HEK293 (cell line): ENCODE results near the gene ATP8B4.

Experiments used
- CTCF ChIA-PET: fragments of 350-600 bp; formaldehyde crosslinking; extraction: SDS; loops from one replicate; lab custom pipeline; 2021; ENCODE audit warnings: antibody characterized with exemption; lab: Yijun Ruan, JAX
- POLR2A ChIA-PET: fragments of 300-600 bp; formaldehyde crosslinking; extraction: SDS; loops from one replicate; lab custom pipeline; 2020; ENCODE audit warnings: antibody characterized with exemption, inconsistent platforms; lab: Yijun Ruan, JAX
- H3K27ac ChIP-seq: fragments of 200-500 bp; sonication (Bioruptor generic); 2 replicates; pipeline ENCODE4 v1.5.1; 2014; ENCODE audit warnings: low read depth, low read length, control low read depth, inconsistent platforms; ENCODE audit errors: extremely low read depth
- H3K36me3 ChIP-seq, 2 experiments: fragments of 200-500 bp in 1 of 2; sonication (Bioruptor generic) in 1 of 2; 1 replicate in 1 of 2; 2 replicates in 1 of 2; pipeline ENCODE4 v1.5.1; 2014 to 2017; ENCODE audit warnings: inconsistent platforms in 2 of 2, low read length in 2 of 2; ENCODE audit not compliant: control insufficient read depth in 2 of 2, insufficient read depth in 1 of 2
- H3K4me1 ChIP-seq: fragments of 200-500 bp; sonication (Bioruptor generic); 2 replicates; pipeline ENCODE4 v1.5.1; 2014; ENCODE audit warnings: mild to moderate bottlenecking, low read length, inconsistent platforms; ENCODE audit not compliant: control insufficient read depth, insufficient read depth
- H3K4me3 ChIP-seq: 2 replicates; pipeline ENCODE4 v1.5.1; 2011; ENCODE audit warnings: low read depth, mild to moderate bottlenecking, control low read depth, low read length, moderate library complexity
- H3K9me3 ChIP-seq: fragments of 200-500 bp; sonication (Bioruptor generic); 2 replicates; pipeline ENCODE4 v1.5.1; 2014; ENCODE audit warnings: low read depth, low read length, inconsistent platforms; ENCODE audit not compliant: control insufficient read depth, insufficient read depth
- MEIS1 ChIP-seq: sonication (generic); formaldehyde crosslinking; IDR thresholded peaks from 2 replicates; pipeline ENCODE4 v1.8.1; 2022; ENCODE audit warnings: missing genetic modification reagents, mild to moderate bottlenecking, borderline replicate concordance
- ZBTB20 ChIP-seq: fragments of 450-650 bp; formaldehyde crosslinking; IDR thresholded peaks from 2 replicates; pipeline ENCODE4 v1.5.1; 2016; ENCODE audit warnings: missing biosample characterization, missing genetic modification characterization
- ZNF138 ChIP-seq: fragments of 450-650 bp; formaldehyde crosslinking; IDR thresholded peaks from 2 replicates; pipeline ENCODE4 v1.5.1; 2016; ENCODE audit warnings: missing biosample characterization, missing genetic modification characterization, borderline replicate concordance
- ZNF23 ChIP-seq: fragments of 450-650 bp; formaldehyde crosslinking; IDR thresholded peaks from 2 replicates; pipeline ENCODE4 v1.5.1; 2016; ENCODE audit warnings: missing biosample characterization, missing genetic modification characterization, borderline replicate concordance
- ZNF248 ChIP-seq: fragments of 450-650 bp; formaldehyde crosslinking; IDR thresholded peaks from 2 replicates; pipeline ENCODE4 v1.5.1; 2017; ENCODE audit warnings: missing biosample characterization, missing genetic modification characterization
- ZNF274 ChIP-seq, 2 experiments: fragments of 200-500 bp in 1 of 2; fragments of 450-650 bp in 1 of 2; sonication (Bioruptor generic) in 1 of 2; formaldehyde crosslinking in 1 of 2; IDR thresholded peaks; 2 replicates each; pipeline versions ENCODE4 v1.5.1 to v1.6.1; 2014 to 2016; ENCODE audit warnings: borderline replicate concordance in 1 of 2, inconsistent platforms in 1 of 2, low read length in 1 of 2, missing biosample characterization in 1 of 2, missing genetic modification characterization in 1 of 2
- ZNF350 ChIP-seq: fragments of 450-650 bp; formaldehyde crosslinking; IDR thresholded peaks from 2 replicates; pipeline ENCODE4 v1.5.0; 2017; ENCODE audit warnings: missing biosample characterization, mild to moderate bottlenecking, missing genetic modification characterization
- ZNF555 ChIP-seq: fragments of 450-650 bp; formaldehyde crosslinking; conservative IDR thresholded peaks from 2 replicates; pipeline ENCODE4 v1.5.1; 2017; ENCODE audit warnings: missing biosample characterization, mild to moderate bottlenecking, missing genetic modification characterization, inconsistent platforms
- ZNF585B ChIP-seq: fragments of 450-650 bp; formaldehyde crosslinking; IDR thresholded peaks from 2 replicates; pipeline ENCODE4 v1.5.1; 2016; ENCODE audit warnings: missing biosample characterization, missing genetic modification characterization
- ZNF610 ChIP-seq: fragments of 450-650 bp; formaldehyde crosslinking; IDR thresholded peaks from 2 replicates; pipeline ENCODE4 v1.5.1; 2016; ENCODE audit warnings: missing biosample characterization, missing genetic modification characterization, borderline replicate concordance
- ZNF670 ChIP-seq: fragments of 450-650 bp; formaldehyde crosslinking; IDR thresholded peaks from 2 replicates; pipeline ENCODE4 v1.5.1; 2016; ENCODE audit warnings: missing biosample characterization, missing genetic modification characterization, low read depth
- ZNF777 ChIP-seq: fragments of 450-650 bp; formaldehyde crosslinking; IDR thresholded peaks from 2 replicates; pipeline ENCODE4 v1.5.1; 2017; ENCODE audit warnings: missing biosample characterization, missing genetic modification characterization, borderline replicate concordance
- ZSCAN16 ChIP-seq: fragments of 450-650 bp; formaldehyde crosslinking; IDR thresholded peaks from 2 replicates; pipeline ENCODE4 v1.5.1; 2016; ENCODE audit warnings: missing biosample characterization, missing genetic modification characterization
- TF ChIP-seq, protein P1 (sequence below): fragments of 450-650 bp; IDR thresholded peaks from 2 replicates; pipeline ENCODE4 v1.5.1; 2018; ENCODE audit warnings: missing biosample characterization, mild to moderate bottlenecking, missing genetic modification characterization
- TF ChIP-seq, protein P2 (sequence below): fragments of 450-650 bp; formaldehyde crosslinking; IDR thresholded peaks from 2 replicates; pipeline ENCODE4 v1.5.1; 2016; ENCODE audit warnings: missing biosample characterization, missing genetic modification characterization
- TF ChIP-seq, protein P3 (sequence below): fragments of 450-650 bp; formaldehyde crosslinking; IDR thresholded peaks from 2 replicates; pipeline ENCODE4 v1.5.1; 2017; ENCODE audit warnings: missing biosample characterization, mild to moderate bottlenecking, missing genetic modification characterization, moderate library complexity
- TF ChIP-seq, protein P4 (sequence below): fragments of 450-650 bp; formaldehyde crosslinking; IDR thresholded peaks from 2 replicates; pipeline ENCODE4 v1.5.1; 2016; ENCODE audit warnings: missing biosample characterization, missing genetic modification characterization
- TF ChIP-seq, protein P5 (sequence below): fragments of 450-650 bp; formaldehyde crosslinking; conservative IDR thresholded peaks from 2 replicates; pipeline ENCODE4 v1.5.1; 2016; ENCODE audit warnings: low read depth, missing biosample characterization, missing genetic modification characterization
- TF ChIP-seq, protein P6 (sequence below): fragments of 450-650 bp; formaldehyde crosslinking; IDR thresholded peaks from 2 replicates; pipeline ENCODE4 v1.5.1; 2016; ENCODE audit warnings: missing biosample characterization, missing genetic modification characterization

ATP8B4 gene

DNA sequence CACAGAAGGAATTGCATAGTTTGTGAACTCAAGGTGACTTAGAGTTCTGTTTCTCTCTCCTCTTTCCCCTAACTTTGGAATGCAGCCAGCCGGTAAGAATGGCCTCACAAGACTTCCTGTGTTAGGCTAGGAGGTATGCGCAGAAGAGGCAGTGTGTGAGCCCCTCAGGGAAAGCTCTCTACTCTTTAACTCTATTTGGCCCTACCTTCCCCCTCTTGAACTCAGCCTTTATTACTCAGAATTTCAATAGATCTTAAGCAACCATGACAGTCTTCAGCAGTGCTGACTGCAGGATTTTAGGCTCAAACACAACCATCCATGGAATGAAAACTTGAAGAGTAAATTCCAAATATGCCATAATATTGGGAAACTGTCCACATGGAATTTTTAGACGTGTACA lies 288.6 kb downstream of the ATP8B4 start:
- Histone ChIP-seq H3K4me3 (no peak overlapping the region), H3K27ac (no peak overlapping the region)

More for the DNA sequence above, 288.6 kb downstream of the ATP8B4 start:
- Histone ChIP-seq H3K36me3 (no peaks in the 10 kb centered on the region), H3K9me3 (no peaks in the 10 kb centered on the region)
- POLR2A ChIA-PET, result no interaction called here
- CTCF ChIA-PET, result no interaction called here
- TF ChIP-seq MEIS1 (CRISPR knock-in tag), result no peak
- TF ChIP-seq, protein P1, sequence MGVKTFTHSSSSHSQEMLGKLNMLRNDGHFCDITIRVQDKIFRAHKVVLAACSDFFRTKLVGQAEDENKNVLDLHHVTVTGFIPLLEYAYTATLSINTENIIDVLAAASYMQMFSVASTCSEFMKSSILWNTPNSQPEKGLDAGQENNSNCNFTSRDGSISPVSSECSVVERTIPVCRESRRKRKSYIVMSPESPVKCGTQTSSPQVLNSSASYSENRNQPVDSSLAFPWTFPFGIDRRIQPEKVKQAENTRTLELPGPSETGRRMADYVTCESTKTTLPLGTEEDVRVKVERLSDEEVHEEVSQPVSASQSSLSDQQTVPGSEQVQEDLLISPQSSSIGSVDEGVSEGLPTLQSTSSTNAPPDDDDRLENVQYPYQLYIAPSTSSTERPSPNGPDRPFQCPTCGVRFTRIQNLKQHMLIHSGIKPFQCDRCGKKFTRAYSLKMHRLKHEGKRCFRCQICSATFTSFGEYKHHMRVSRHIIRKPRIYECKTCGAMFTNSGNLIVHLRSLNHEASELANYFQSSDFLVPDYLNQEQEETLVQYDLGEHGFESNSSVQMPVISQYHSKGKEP, result no peak
- TF ChIP-seq, protein P2, sequence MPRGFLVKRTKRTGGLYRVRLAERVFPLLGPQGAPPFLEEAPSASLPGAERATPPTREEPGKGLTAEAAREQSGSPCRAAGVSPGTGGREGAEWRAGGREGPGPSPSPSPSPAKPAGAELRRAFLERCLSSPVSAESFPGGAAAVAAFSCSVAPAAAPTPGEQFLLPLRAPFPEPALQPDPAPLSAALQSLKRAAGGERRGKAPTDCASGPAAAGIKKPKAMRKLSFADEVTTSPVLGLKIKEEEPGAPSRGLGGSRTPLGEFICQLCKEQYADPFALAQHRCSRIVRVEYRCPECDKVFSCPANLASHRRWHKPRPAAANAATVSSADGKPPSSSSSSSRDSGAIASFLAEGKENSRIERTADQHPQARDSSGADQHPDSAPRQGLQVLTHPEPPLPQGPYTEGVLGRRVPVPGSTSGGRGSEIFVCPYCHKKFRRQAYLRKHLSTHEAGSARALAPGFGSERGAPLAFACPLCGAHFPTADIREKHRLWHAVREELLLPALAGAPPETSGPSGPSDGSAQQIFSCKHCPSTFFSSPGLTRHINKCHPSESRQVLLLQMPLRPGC (tag by site-specific recombination), result no peak
- TF ChIP-seq, protein P3, sequence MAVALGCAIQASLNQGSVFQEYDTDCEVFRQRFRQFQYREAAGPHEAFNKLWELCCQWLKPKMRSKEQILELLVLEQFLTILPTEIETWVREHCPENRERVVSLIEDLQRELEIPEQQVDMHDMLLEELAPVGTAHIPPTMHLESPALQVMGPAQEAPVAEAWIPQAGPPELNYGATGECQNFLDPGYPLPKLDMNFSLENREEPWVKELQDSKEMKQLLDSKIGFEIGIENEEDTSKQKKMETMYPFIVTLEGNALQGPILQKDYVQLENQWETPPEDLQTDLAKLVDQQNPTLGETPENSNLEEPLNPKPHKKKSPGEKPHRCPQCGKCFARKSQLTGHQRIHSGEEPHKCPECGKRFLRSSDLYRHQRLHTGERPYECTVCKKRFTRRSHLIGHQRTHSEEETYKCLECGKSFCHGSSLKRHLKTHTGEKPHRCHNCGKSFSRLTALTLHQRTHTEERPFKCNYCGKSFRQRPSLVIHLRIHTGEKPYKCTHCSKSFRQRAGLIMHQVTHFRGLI, result no peak
- no peak for TF ChIP-seq ZNF274 (IDR thresholded peaks at IDR 0.05; ENCODE audit: low read length)
- TF ChIP-seq ZNF274 (tag by site-specific recombination; IDR thresholded peaks at IDR 0.05; ENCODE audit: borderline replicate concordance), result no peak
- TF ChIP-seq, protein P4, sequence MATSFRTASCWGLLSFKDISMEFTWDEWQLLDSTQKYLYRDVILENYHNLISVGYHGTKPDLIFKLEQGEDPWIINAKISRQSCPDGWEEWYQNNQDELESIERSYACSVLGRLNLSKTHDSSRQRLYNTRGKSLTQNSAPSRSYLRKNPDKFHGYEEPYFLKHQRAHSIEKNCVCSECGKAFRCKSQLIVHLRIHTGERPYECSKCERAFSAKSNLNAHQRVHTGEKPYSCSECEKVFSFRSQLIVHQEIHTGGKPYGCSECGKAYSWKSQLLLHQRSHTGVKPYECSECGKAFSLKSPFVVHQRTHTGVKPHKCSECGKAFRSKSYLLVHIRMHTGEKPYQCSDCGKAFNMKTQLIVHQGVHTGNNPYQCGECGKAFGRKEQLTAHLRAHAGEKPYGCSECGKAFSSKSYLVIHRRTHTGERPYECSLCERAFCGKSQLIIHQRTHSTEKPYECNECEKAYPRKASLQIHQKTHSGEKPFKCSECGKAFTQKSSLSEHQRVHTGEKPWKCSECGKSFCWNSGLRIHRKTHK (tag by site-specific recombination), result no peak
- TF ChIP-seq ZNF610, result no peak
- TF ChIP-seq ZNF555 (tag by site-specific recombination), result no peak
- no peak for TF ChIP-seq ZNF350 (tag by site-specific recombination)
- TF ChIP-seq ZNF248 (tag by site-specific recombination), result no peak
- no peak for TF ChIP-seq ZNF23
- no peak for TF ChIP-seq ZBTB20 (tag by site-specific recombination)
- TF ChIP-seq ZNF585B (tag by site-specific recombination), result no peak
- no peak for TF ChIP-seq ZNF670
- TF ChIP-seq, protein P5, sequence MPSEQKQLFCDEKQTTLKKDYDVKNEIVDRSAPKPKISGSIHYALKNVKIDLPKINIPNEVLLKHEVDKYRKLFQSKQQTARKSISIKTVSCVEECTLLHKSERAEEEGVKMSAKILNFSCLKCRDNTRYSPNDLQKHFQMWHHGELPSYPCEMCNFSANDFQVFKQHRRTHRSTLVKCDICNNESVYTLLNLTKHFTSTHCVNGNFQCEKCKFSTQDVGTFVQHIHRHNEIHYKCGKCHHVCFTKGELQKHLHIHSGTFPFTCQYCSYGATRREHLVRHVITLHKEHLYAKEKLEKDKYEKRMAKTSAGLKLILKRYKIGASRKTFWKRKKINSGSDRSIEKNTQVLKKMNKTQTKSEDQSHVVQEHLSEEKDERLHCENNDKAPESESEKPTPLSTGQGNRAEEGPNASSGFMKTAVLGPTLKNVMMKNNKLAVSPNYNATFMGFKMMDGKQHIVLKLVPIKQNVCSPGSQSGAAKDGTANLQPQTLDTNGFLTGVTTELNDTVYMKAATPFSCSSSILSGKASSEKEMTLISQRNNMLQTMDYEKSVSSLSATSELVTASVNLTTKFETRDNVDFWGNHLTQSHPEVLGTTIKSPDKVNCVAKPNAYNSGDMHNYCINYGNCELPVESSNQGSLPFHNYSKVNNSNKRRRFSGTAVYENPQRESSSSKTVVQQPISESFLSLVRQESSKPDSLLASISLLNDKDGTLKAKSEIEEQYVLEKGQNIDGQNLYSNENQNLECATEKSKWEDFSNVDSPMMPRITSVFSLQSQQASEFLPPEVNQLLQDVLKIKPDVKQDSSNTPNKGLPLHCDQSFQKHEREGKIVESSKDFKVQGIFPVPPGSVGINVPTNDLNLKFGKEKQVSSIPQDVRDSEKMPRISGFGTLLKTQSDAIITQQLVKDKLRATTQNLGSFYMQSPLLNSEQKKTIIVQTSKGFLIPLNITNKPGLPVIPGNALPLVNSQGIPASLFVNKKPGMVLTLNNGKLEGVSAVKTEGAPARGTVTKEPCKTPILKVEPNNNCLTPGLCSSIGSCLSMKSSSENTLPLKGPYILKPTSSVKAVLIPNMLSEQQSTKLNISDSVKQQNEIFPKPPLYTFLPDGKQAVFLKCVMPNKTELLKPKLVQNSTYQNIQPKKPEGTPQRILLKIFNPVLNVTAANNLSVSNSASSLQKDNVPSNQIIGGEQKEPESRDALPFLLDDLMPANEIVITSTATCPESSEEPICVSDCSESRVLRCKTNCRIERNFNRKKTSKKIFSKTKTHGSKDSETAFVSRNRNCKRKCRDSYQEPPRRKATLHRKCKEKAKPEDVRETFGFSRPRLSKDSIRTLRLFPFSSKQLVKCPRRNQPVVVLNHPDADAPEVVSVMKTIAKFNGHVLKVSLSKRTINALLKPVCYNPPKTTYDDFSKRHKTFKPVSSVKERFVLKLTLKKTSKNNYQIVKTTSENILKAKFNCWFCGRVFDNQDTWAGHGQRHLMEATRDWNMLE (tag by site-specific recombination), result no peak
- TF ChIP-seq, protein P6, sequence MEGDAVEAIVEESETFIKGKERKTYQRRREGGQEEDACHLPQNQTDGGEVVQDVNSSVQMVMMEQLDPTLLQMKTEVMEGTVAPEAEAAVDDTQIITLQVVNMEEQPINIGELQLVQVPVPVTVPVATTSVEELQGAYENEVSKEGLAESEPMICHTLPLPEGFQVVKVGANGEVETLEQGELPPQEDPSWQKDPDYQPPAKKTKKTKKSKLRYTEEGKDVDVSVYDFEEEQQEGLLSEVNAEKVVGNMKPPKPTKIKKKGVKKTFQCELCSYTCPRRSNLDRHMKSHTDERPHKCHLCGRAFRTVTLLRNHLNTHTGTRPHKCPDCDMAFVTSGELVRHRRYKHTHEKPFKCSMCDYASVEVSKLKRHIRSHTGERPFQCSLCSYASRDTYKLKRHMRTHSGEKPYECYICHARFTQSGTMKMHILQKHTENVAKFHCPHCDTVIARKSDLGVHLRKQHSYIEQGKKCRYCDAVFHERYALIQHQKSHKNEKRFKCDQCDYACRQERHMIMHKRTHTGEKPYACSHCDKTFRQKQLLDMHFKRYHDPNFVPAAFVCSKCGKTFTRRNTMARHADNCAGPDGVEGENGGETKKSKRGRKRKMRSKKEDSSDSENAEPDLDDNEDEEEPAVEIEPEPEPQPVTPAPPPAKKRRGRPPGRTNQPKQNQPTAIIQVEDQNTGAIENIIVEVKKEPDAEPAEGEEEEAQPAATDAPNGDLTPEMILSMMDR (tag by site-specific recombination), result no peak
- TF ChIP-seq ZNF138, result no peak
- no peak for TF ChIP-seq ZNF777 (tag by site-specific recombination)
- TF ChIP-seq ZSCAN16, result no peak
- TF ChIP-seq, all 188 proteins: peak for 0
- H3K4me1 ChIP-seq, result no peaks in the 10 kb centered on the region
